ENCODE data around the gene MYO7B.

The MYO7B gene

GRCh38 chr2:127629637-127630036 is 94.2 kb downstream of the MYO7B start:
- Histone ChIP-seq H3K4me3 (ENCODE audit: severe bottlenecking) (no peak overlapping the region), H3K27ac (ENCODE audit: poor library complexity, severe bottlenecking) (no peak overlapping the region), H3K9me3 (ENCODE audit: severe bottlenecking) (no peaks in the 10 kb centered on the region), H3K36me3 (ENCODE audit: low read depth) (no peaks in the 10 kb centered on the region), H3K4me1 (ENCODE audit: insufficient read depth, poor library complexity, severe bottlenecking) (no peaks in the 10 kb centered on the region), H3K27me3 (ENCODE audit: insufficient read depth, poor library complexity, severe bottlenecking) (no peaks in the 10 kb centered on the region)
- no peak for DNase-seq (ENCODE audit: low spot score)
- TF ChIP-seq CTCF (IDR thresholded peaks at IDR 0.05; ENCODE audit: poor library complexity, severe bottlenecking) = no peak
- no peak for ATAC-seq (ENCODE audit: low read depth)

GRCh38 chr2:127630096-127630863 is 94.8 kb downstream of the MYO7B start:
- no peaks in the 10 kb centered on the region for H3K36me3 ChIP-seq (ENCODE audit: low read depth)
- no peaks in the 10 kb centered on the region for H3K27me3 ChIP-seq (ENCODE audit: insufficient read depth, poor library complexity, severe bottlenecking)

GRCh38 chr2:127630864-127631540 is 95.5 kb downstream of the MYO7B start:
- Histone ChIP-seq H3K36me3 (ENCODE audit: low read depth) (no peaks in the 10 kb centered on the region), H3K4me1 (ENCODE audit: insufficient read depth, poor library complexity, severe bottlenecking) (no peaks in the 10 kb centered on the region), H3K4me3 (ENCODE audit: severe bottlenecking) (no peak overlapping the region), H3K27ac (ENCODE audit: poor library complexity, severe bottlenecking) (no peak overlapping the region), H3K27me3 (ENCODE audit: insufficient read depth, poor library complexity, severe bottlenecking) (no peaks in the 10 kb centered on the region), H3K9me3 (ENCODE audit: severe bottlenecking) (no peaks in the 10 kb centered on the region)
- TF ChIP-seq CTCF (IDR thresholded peaks at IDR 0.05; ENCODE audit: poor library complexity, severe bottlenecking) = no peak
- no peak for ATAC-seq (ENCODE audit: low read depth)
- no peak for DNase-seq (ENCODE audit: low spot score)

More at GRCh38 chr2:127630096-127630863, 94.8 kb downstream of the MYO7B start:
- no peak overlapping the region for H3K4me3 ChIP-seq (ENCODE audit: severe bottlenecking)
- ATAC-seq (ENCODE audit: low read depth) (no peak), DNase-seq (ENCODE audit: low spot score) (no peak)
- no peak overlapping the region for H3K27ac ChIP-seq (ENCODE audit: poor library complexity, severe bottlenecking)
- H3K4me1 ChIP-seq (ENCODE audit: insufficient read depth, poor library complexity, severe bottlenecking) = no peaks in the 10 kb centered on the region
- H3K9me3 ChIP-seq (ENCODE audit: severe bottlenecking) = no peaks in the 10 kb centered on the region
- no peak for TF ChIP-seq CTCF (IDR thresholded peaks at IDR 0.05; ENCODE audit: poor library complexity, severe bottlenecking)

- DNase-seq (ENCODE audit: low spot score) (no peak), ATAC-seq (ENCODE audit: low read depth) (no peak)
- no peak overlapping the region for H3K27ac ChIP-seq (ENCODE audit: poor library complexity, severe bottlenecking)
- H3K4me1 ChIP-seq (ENCODE audit: insufficient read depth, poor library complexity, severe bottlenecking) = no peaks in the 10 kb centered on the region
- no peaks in the 10 kb centered on the region for H3K27me3 ChIP-seq (ENCODE audit: insufficient read depth, poor library complexity, severe bottlenecking)
- TF ChIP-seq CTCF (IDR thresholded peaks at IDR 0.05; ENCODE audit: poor library complexity, severe bottlenecking) = no peak
- H3K4me3 ChIP-seq (ENCODE audit: severe bottlenecking) = no peak overlapping the region
- no peaks in the 10 kb centered on the region for H3K9me3 ChIP-seq (ENCODE audit: severe bottlenecking)
- no peaks in the 10 kb centered on the region for H3K36me3 ChIP-seq (ENCODE audit: low read depth)
These were observed 96.1 kb downstream of the MYO7B start for GRCh38 chr2:127631541-127631996.
